Suppressor macrophage treated with lipopolysaccharide for 1 hour (primary cell): Measurements from ENCODE around the gene SPIC.

Experiments used
- DNase-seq, 3 donors: peaks; one replicate each; pipeline ENCODE4 v3.0.0-alpha.2; 2020 to 2022

SPIC gene

DNA sequence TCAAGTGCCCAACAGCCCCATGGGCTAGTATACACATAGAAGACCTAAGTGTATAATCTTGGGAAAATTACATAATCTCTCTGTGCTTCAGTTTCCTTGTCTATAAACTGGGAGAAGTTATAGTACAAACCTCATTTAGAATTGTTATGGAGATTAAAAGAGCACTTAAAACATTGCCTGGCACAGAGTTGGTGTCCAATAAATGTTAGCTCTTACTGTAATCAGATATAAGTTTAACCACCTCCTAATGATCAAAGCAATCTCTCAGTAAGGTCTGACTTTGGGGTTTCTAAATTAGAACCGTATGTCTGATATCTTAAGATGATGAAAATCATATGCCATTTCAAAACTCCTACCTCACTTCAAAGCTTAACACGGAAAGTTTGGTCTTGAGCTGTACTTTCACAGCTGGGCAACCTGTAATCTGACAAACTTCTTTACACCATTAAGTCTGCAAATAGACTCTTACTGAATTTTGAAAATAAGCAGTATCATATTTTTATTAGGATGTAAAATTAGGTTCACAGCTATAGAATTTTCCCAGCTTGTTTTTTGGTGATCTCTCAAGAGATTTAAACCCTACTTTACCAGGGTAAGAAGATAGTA lies 61.0 kb downstream of the SPIC start:
- DNase-seq: no peak
